ENCODE data around the gene USF1.
"Not testable (repeated sequence)": the region's sequence is repeated elsewhere in the genome, so short reads cannot be mapped to it uniquely, and the experiment has no call there.

Gene USF1

DNA sequence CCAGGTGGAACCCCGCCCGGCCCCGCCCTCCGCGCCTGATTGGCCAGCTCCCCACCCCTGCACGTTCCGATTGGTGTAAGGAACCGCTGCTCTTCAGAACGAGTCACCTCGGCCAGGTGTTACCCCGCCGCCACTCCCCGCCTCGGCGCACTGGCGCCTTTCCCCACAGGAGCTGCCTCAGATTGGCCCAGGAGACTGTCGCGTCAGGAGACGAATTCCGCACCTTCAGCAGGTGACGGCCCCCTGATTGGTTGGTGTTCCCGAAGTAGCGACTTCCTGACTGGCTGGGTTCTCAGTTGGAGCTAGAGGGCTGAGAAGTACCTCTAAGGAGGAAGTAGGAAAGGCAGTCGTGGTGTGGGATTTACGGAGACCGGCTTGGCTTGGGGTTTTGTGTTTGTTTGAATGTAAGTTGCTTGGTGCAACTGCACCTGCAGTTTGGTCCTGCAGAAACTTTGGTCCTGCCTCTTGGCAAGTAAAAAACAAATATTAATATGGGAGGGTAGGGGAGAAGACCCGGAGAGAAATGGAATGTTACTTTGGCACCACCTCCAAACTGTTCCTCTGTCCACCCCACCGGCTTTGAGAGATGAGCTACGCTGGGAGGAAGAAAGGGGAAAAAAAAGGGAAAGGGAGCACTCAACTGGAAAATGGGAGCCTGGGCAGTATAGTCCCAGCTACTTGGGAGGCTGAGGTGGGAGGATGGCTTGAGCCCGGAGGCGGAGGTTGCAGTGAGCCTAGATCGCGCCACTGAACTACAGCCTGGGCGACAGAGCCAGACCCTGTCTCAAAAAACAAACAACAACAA lies 24.4 kb downstream of the USF1 start:
- no peak for DNase-seq (ENCODE audit: extremely low read depth, low read depth)
- TF ChIP-seq, protein P1, sequence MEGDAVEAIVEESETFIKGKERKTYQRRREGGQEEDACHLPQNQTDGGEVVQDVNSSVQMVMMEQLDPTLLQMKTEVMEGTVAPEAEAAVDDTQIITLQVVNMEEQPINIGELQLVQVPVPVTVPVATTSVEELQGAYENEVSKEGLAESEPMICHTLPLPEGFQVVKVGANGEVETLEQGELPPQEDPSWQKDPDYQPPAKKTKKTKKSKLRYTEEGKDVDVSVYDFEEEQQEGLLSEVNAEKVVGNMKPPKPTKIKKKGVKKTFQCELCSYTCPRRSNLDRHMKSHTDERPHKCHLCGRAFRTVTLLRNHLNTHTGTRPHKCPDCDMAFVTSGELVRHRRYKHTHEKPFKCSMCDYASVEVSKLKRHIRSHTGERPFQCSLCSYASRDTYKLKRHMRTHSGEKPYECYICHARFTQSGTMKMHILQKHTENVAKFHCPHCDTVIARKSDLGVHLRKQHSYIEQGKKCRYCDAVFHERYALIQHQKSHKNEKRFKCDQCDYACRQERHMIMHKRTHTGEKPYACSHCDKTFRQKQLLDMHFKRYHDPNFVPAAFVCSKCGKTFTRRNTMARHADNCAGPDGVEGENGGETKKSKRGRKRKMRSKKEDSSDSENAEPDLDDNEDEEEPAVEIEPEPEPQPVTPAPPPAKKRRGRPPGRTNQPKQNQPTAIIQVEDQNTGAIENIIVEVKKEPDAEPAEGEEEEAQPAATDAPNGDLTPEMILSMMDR (IDR thresholded peaks at IDR 0.05; ENCODE audit: low read depth, low read length), result no peak

DNA sequence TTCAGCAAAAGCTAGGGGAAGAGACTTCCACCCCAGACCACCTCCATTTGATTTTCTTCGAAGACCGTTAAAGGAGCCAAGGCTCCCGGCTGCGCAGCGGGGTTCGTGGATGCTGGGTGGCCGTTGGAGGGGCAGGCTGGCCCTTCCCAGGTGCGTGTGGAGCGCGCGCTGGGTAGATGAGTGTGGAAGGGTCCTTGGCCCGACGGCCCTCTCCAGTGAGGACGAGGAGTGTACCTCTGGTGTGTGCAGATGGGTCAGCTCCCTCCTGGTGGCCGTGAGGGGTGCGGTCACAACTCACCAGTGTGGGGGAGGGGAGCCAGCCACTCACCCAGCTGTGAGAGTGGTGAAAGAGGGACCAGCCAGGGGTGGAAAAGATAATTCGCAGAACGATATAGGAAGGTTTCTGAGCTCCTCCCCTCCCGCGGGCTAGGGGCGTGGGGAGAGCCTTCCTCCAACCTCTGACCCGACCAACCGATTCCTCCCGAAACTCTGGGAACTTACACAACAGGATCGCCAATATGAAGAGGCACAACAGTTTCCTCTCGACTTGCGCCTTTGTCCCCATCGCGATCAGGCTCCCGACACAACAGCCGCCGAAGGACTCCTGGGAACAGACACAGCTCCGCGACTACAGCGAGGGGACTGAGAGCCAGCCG lies 25.1 kb downstream of the USF1 start, which contains the start of gene F11R:
Gene F11R (minus strand): TSS at position 644 of the 656 bp plus-strand sequence. CDS start 79 bp downstream, at position 565.
- TF ChIP-seq, protein P1 (IDR thresholded peaks at IDR 0.05; ENCODE audit: low read depth, low read length), result no peak; the same call in 1 of the 2 replicates
- no peak for DNase-seq (ENCODE audit: extremely low read depth, low read depth)

- DNase-seq (ENCODE audit: extremely low read depth, low read depth), result no peak
- TF ChIP-seq, protein P1 (IDR thresholded peaks at IDR 0.05; ENCODE audit: low read depth, low read length), result no peak
Measured at GRCh38 chr1:161019751-161020495, 25.9 kb downstream of the USF1 start.

DNA sequence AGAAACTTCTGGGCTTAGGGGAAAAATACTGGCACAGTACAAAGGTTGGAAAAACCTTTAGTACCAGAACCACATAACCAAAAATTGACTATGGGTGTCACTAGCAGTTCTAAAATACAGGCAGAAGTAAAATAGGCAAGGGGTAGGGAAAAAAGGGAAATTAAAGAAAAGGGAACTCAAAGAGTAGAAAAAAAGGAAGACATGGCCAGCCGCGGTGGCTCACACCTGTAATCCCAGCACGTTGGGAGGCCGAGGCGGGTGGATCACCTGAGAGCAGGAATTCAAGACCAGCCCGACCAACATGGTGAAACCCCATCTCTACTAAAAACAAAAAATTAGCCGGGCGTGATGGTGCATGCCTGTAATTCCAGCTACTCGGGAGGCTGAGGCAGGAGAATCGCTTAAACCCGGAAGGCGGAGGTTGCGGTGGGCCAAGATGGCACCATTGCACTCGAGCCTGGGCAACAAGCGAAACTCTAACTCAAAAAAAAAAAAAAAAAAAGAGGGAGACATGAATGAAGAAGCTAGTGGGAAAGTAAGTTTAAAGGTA lies 26.6 kb downstream of the USF1 start:
- not testable (repeated sequence) for DNase-seq (ENCODE audit: extremely low read depth, low read depth)

GRCh38 chr1:161018631-161018930 lies 27.2 kb downstream of the USF1 start:
- TF ChIP-seq, protein P1 (IDR thresholded peaks at IDR 0.05; ENCODE audit: low read depth, low read length), result no peak
- no peak for DNase-seq (ENCODE audit: extremely low read depth, low read depth)

DNA sequence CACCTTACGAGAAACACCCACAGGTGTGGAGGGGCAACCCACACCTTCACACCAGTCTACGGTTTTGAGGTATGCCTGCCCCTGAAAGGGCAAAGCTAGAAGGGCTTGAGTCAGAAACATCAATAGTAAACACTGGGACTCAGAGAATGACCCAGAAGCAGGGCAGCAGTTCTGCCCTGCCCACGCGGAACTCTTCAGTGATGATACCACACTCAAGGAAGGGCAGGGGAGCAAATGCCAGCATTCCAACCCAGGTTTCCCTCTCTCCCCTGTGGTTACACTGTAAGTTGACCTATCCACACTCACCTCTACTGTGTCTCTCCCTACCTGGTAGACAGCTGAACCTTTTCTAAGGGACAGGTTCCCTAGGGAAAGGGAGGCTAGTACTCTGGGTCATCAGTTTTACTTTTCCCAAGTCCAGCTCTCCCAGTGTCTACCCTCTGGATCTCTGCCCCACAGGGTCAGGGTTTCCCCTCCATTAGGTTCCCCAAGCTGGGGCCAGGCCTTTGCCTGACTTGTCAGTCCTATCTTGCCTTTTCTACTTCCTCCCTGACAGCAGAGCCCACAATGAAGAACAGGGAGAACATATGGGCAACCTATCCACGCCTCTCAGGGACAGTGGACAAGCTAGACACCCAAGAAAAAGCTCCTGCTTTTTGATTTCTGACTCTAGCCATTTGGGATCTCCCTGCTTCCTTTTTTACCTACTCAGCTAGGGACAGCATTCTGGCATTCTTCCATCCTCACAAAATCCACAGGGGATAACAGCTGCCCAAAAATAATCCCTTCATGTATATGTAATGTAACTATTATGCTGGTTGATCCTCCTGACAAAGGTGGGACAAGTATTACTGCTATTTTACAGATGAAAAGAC lies 27.8 kb downstream of the USF1 start:
- TF ChIP-seq, protein P1 (IDR thresholded peaks at IDR 0.05; ENCODE audit: low read depth, low read length), result no peak

GRCh38 chr1:161017181-161017580 lies 28.6 kb downstream of the USF1 start:
- DNase-seq (ENCODE audit: extremely low read depth, low read depth), result not testable (repeated sequence)

More for the DNA sequence above, 27.8 kb downstream of the USF1 start:
- no peak for DNase-seq (ENCODE audit: extremely low read depth, low read depth)

GRCh38 chr1:161016683-161017082 lies 29.1 kb downstream of the USF1 start:
- not testable (repeated sequence) for DNase-seq (ENCODE audit: extremely low read depth, low read depth)
